Measurements from ENCODE around the gene LST1.

- no peak for TF ChIP-seq CTCF (IDR thresholded peaks at IDR 0.05)
- TF ChIP-seq POLR2A (IDR thresholded peaks at IDR 0.05) = no peak
These were observed 38.9 kb upstream of the LST1 start, which contains the start of gene NFKBIL1 for GRCh38 chr6:31546958-31547726.

Data from lower leg skin (tissue), 3 donors.